Activated effector memory CD4-positive, alpha-beta T cell treated with Interleukin-2 at 50 U/mL for 16 hours (primary cell): ENCODE results near the gene MATN4.
"Not testable (repeated sequence)": the region's sequence is repeated elsewhere in the genome, so short reads cannot be mapped to it uniquely, and the experiment has no call there.

ENCODE experiments used
- DNase-seq: peaks from one replicate; pipeline ENCODE4 v3.0.0-alpha.2; 2020

MATN4 gene

GRCh38 chr20:45308117-45308778 is at the start of gene MATN4:
MATN4 (minus strand) TSS chr20:45308299; CDS start chr20:45305582, 2,717 bp downstream.
- DNase-seq = no peak

- DNase-seq = no peak
These were observed 47.3 kb upstream of the MATN4 start for GRCh38 chr20:45355209-45356084.

GRCh38 chr20:45354423-45355208 is 46.5 kb upstream of the MATN4 start:
- DNase-seq = no peak

- no peak for DNase-seq
These were observed 45.6 kb upstream of the MATN4 start for GRCh38 chr20:45353746-45354145.

- DNase-seq = no peak
These were observed 44.6 kb upstream of the MATN4 start for GRCh38 chr20:45352729-45353128.

- DNase-seq = not testable (repeated sequence)
These were observed 42.7 kb upstream of the MATN4 start for GRCh38 chr20:45350795-45351194.

GRCh38 chr20:45350217-45350616 is 42.1 kb upstream of the MATN4 start:
- no peak for DNase-seq

- peak; percentile 44 for DNase-seq
These were observed 40.1 kb upstream of the MATN4 start, which contains the start of gene SDC4 for GRCh38 chr20:45347936-45348778. SDC4 (minus strand) TSS chr20:45348424; CDS start chr20:45348384, 40 bp downstream.

GRCh38 chr20:45347297-45347935 is 39.3 kb upstream of the MATN4 start:
- DNase-seq = no peak

- no peak for DNase-seq
These were observed 38.8 kb upstream of the MATN4 start for GRCh38 chr20:45346851-45347250.

- no peak for DNase-seq
These were observed 38.2 kb upstream of the MATN4 start for GRCh38 chr20:45346291-45346718.

- no peak for DNase-seq
These were observed 37.2 kb upstream of the MATN4 start for GRCh38 chr20:45345104-45345936.

GRCh38 chr20:45344168-45344860 is 36.2 kb upstream of the MATN4 start:
- DNase-seq = no peak

GRCh38 chr20:45343532-45344167 is 35.6 kb upstream of the MATN4 start:
- no peak for DNase-seq

- no peak for DNase-seq
These were observed 34.9 kb upstream of the MATN4 start for GRCh38 chr20:45342855-45343531.

GRCh38 chr20:45341939-45342854 is 34.1 kb upstream of the MATN4 start:
- no peak for DNase-seq

GRCh38 chr20:45341579-45341938 is 33.5 kb upstream of the MATN4 start:
- DNase-seq = no peak

- no peak for DNase-seq
These were observed 32.9 kb upstream of the MATN4 start for GRCh38 chr20:45340951-45341350.
